H9 (cell line): Measurements from ENCODE around the gene ALG12. TPM values are rescaled to one million over a fixed set of nuclear protein-coding genes. Genes with fewer than 3 reads are reported as not detected.

Experiments used
- DNase-seq: peaks from one replicate; pipeline ENCODE4 v3.0.0-alpha.2; 2017
- H2AFZ ChIP-seq: one replicate; pipeline ENCODE4 v1.6.1; 2013; ENCODE audit warnings: mild to moderate bottlenecking, low read length, control low read depth, moderate library complexity
- H2AK5ac ChIP-seq: 2 replicates; pipeline ENCODE4 v1.6.1; 2013; ENCODE audit warnings: low read length, control low read depth, mixed read lengths; ENCODE audit not compliant: insufficient read length
- H2BK120ac ChIP-seq: one replicate; pipeline ENCODE4 v1.6.1; 2013; ENCODE audit warnings: low read depth, mild to moderate bottlenecking, low read length, control low read depth, inconsistent platforms; ENCODE audit not compliant: poor library complexity, severe bottlenecking
- H2BK12ac ChIP-seq: 2 replicates; pipeline ENCODE4 v1.6.1; 2013; ENCODE audit warnings: low read length, control low read depth, mixed read lengths, low read depth; ENCODE audit not compliant: insufficient read length
- H2BK15ac ChIP-seq: 2 replicates; pipeline ENCODE4 v1.6.1; 2013; ENCODE audit warnings: low read depth, low read length, control low read depth
- H2BK20ac ChIP-seq: one replicate; pipeline ENCODE4 v1.6.1; 2013; ENCODE audit warnings: low read depth, mild to moderate bottlenecking, low read length, control low read depth, inconsistent platforms; ENCODE audit not compliant: poor library complexity, severe bottlenecking
- H2BK5ac ChIP-seq: 2 replicates; pipeline ENCODE4 v1.6.1; 2013; ENCODE audit warnings: low read length, control low read depth, mixed read lengths; ENCODE audit not compliant: insufficient read length
- H3K14ac ChIP-seq: 2 replicates; pipeline ENCODE4 v1.6.1; 2013; ENCODE audit warnings: low read length, control low read depth; ENCODE audit not compliant: insufficient read depth
- H3K18ac ChIP-seq: 2 replicates; pipeline ENCODE4 v1.6.1; 2013; ENCODE audit warnings: low read depth, mild to moderate bottlenecking, mixed read lengths, low read length, control low read depth; ENCODE audit not compliant: insufficient read length
- H3K23ac ChIP-seq: 2 replicates; pipeline ENCODE4 v1.6.1; 2013; ENCODE audit warnings: low read length, control low read depth, mixed read lengths, low read depth; ENCODE audit not compliant: insufficient read length
- H3K23me2 ChIP-seq: 2 replicates; pipeline ENCODE4 v1.6.1; 2013; ENCODE audit warnings: low read depth, mild to moderate bottlenecking, mixed read lengths, low read length, control low read depth; ENCODE audit not compliant: insufficient read length, poor library complexity, severe bottlenecking
- H3K27ac ChIP-seq: 2 replicates; pipeline ENCODE4 v1.5.1; 2013; ENCODE audit warnings: low read length, control low read depth, mixed read lengths, low read depth; ENCODE audit not compliant: insufficient read length
- H3K27me3 ChIP-seq: 2 replicates; pipeline ENCODE4 v1.6.1; 2013; ENCODE audit warnings: low read length, control low read depth, inconsistent platforms; ENCODE audit not compliant: insufficient read depth
- H3K4ac ChIP-seq: 2 replicates; pipeline ENCODE4 v1.6.1; 2013; ENCODE audit warnings: low read depth, mild to moderate bottlenecking, control low read depth, inconsistent platforms, low read length, moderate library complexity
- H3K4me1 ChIP-seq: 2 replicates; pipeline ENCODE4 v1.6.1; 2013; ENCODE audit warnings: low read length, control low read depth, inconsistent platforms; ENCODE audit not compliant: insufficient read depth
- H3K4me2 ChIP-seq: 2 replicates; pipeline ENCODE4 v1.6.1; 2013; ENCODE audit warnings: low read length, control low read depth, mixed read lengths; ENCODE audit not compliant: insufficient read length, insufficient read depth
- H3K56ac ChIP-seq: 2 replicates; pipeline ENCODE4 v1.6.1; 2013; ENCODE audit warnings: low read depth, mild to moderate bottlenecking, mixed read lengths, low read length, control low read depth; ENCODE audit not compliant: insufficient read length
- H3K79me1 ChIP-seq: 2 replicates; pipeline ENCODE4 v1.6.1; 2013; ENCODE audit warnings: low read depth, mild to moderate bottlenecking, moderate library complexity, low read length, control low read depth, inconsistent platforms; ENCODE audit not compliant: insufficient read depth, poor library complexity, severe bottlenecking
- H3K79me2 ChIP-seq: 2 replicates; pipeline ENCODE4 v1.6.1; 2013; ENCODE audit warnings: low read length, control low read depth, inconsistent platforms; ENCODE audit not compliant: insufficient read depth
- H3K9ac ChIP-seq: 2 replicates; pipeline ENCODE4 v1.6.1; 2013; ENCODE audit warnings: low read length, control low read depth, mixed read lengths; ENCODE audit not compliant: insufficient read length; ENCODE audit errors: extremely low read depth
- H3K9me3 ChIP-seq: one replicate; pipeline ENCODE4 v1.6.1; 2013; ENCODE audit warnings: low read depth, low read length, inconsistent platforms; ENCODE audit not compliant: control insufficient read depth
- H3T11ph ChIP-seq: one replicate; pipeline ENCODE4 v1.6.1; 2013; ENCODE audit warnings: mild to moderate bottlenecking, low read length, control low read depth, inconsistent platforms
- H4K20me1 ChIP-seq: one replicate; pipeline ENCODE4 v1.6.1; 2013; ENCODE audit not compliant: control insufficient read depth, insufficient read length, insufficient read depth
- H4K5ac ChIP-seq: 2 replicates; pipeline ENCODE4 v1.6.1; 2013; ENCODE audit warnings: low read depth, mild to moderate bottlenecking, mixed read lengths, low read length, control low read depth; ENCODE audit not compliant: insufficient read length
- H4K8ac ChIP-seq: replicated peaks from 2 replicates; pipeline ENCODE4 v1.6.1; 2013; ENCODE audit warnings: low read length, control low read depth, mixed read lengths, low read depth; ENCODE audit not compliant: insufficient read length
- H4K91ac ChIP-seq: 2 replicates; pipeline ENCODE4 v1.6.1; 2013; ENCODE audit warnings: low read depth, mild to moderate bottlenecking, moderate library complexity, mixed read lengths, low read length, control low read depth; ENCODE audit not compliant: insufficient read length
- H3K27ac Mint-ChIP-seq, 3 experiments: 2 replicates in 2 of 3; 3 replicates in 1 of 3; pipeline ENCODE4 v1.8.0; 2020 to 2021; ENCODE audit warnings: mixed read lengths in 3 of 3, mild to moderate bottlenecking in 1 of 3, moderate library complexity in 1 of 3
- H3K27me3 Mint-ChIP-seq: 2 replicates; pipeline ENCODE4 v1.8.0; 2021; ENCODE audit warnings: low read depth, mild to moderate bottlenecking, moderate library complexity, mixed read lengths
- H3K36me3 Mint-ChIP-seq, 3 experiments: 2 replicates in 2 of 3; 3 replicates in 1 of 3; pipeline ENCODE4 v1.8.0; 2020 to 2021; ENCODE audit warnings: low read depth in 3 of 3, mixed read lengths in 3 of 3; ENCODE audit not compliant: insufficient read depth in 1 of 3
- H3K4me1 Mint-ChIP-seq, 2 experiments: 2 replicates each; pipeline ENCODE4 v1.8.0; 2020; ENCODE audit warnings: mixed read lengths in 2 of 2
- H3K4me3 Mint-ChIP-seq, 2 experiments: 2 replicates in 1 of 2; 3 replicates in 1 of 2; pipeline ENCODE4 v1.8.0; 2020 to 2021; ENCODE audit warnings: mild to moderate bottlenecking in 2 of 2, mixed read lengths in 2 of 2, moderate library complexity in 1 of 2
- H3K9me3 Mint-ChIP-seq, 2 experiments: 2 replicates in 1 of 2; 3 replicates in 1 of 2; pipeline ENCODE4 v1.8.0; 2020; ENCODE audit warnings: mild to moderate bottlenecking in 2 of 2, mixed read lengths in 2 of 2, moderate library complexity in 1 of 2
- WGBS: extraction: QIAGEN DNeasy Blood & Tissue Kit; methylation state at CpG from one replicate; pipeline ENCODE4 v1.1.7; 2013; ENCODE audit warnings: missing lambda C conversion rate, low lambda C conversion rate, mixed read lengths; ENCODE audit not compliant: insufficient read length; ENCODE audit errors: extremely low coverage; 5-methylcytosine and 5-hydroxymethylcytosine counted together
- total RNA-seq: library from RNA; stranded (reverse); gene quantifications from 2 replicates; pipeline ENCODE4 v1.2.1, GENCODE V29; 2021
- TF ChIP-seq, protein P1 (sequence below): fragments of 200-600 bp; sonication (generic); conservative IDR thresholded peaks from 3 replicates; pipeline ENCODE4 v1.8.0; 2021; ENCODE audit warnings: antibody characterized with exemption, mild to moderate bottlenecking

ALG12 gene
- total RNA-seq, 1 experiment from 2014 or later: 19.2 TPM

DNA sequence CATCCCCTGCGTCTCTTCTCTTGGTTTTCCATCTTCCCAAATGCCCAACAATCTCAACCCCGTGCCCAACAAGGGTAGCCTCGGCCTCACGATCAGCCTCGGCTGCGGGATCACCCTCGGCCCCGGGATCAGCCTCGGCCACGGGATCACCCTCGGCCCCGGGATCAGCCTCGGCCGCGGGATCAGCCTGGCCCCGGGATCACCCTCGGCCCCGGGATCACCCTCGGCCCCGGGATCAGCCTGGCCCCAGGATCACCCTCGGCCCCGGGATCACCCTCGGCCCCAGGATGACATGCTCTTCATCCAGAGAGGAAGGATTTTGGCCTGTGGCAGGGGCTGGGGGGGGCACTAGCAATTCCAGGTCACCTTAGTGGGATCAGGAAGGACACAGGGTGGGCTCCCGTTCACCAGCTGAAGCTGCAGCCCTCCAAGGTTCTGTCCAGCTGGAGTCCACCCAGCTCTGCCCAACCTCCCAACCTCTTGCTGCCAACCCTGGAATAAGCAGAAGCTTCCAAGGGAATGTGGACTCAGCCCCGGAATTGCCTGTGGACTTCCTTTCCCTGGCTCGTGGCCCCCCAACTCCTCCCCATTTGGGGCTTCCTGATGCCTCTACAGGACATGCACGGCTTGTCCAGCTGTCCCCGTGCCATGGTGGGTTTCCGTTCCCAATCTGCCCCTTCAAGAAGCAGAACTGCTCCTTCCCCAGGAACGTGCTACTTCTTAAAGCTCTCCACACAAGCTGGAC lies 6.2 kb downstream of the ALG12 start:
- WGBS: no CpG with 5 or more reads among the region's 30 CpGs
- H4K8ac ChIP-seq: no peak overlapping the region
- H2BK20ac ChIP-seq: no peak overlapping the region
- H3K4me3 Mint-ChIP-seq: no peak overlapping the region
- no peak overlapping the region for H3K4me2 ChIP-seq
- DNase-seq: no peak
- H3K9me3 ChIP-seq: no peaks in the 10 kb centered on the region
- no peaks in the 10 kb centered on the region for H3K23me2 ChIP-seq
- no peaks in the 10 kb centered on the region for H3K79me1 ChIP-seq
- no peak overlapping the region for H3T11ph ChIP-seq
- H3K9me3 Mint-ChIP-seq: no peaks in the 10 kb centered on the region; a peak in 1 of 5 replicates
- no peak overlapping the region for H2BK15ac ChIP-seq
- H2BK12ac ChIP-seq: no peak overlapping the region
- H3K4me1 ChIP-seq: no peaks in the 10 kb centered on the region
- no peak overlapping the region for H3K18ac ChIP-seq
- no peak overlapping the region for H2AK5ac ChIP-seq
- no peak overlapping the region for H2AFZ ChIP-seq
- H2BK5ac ChIP-seq: no peak overlapping the region
- TF ChIP-seq, protein P1, sequence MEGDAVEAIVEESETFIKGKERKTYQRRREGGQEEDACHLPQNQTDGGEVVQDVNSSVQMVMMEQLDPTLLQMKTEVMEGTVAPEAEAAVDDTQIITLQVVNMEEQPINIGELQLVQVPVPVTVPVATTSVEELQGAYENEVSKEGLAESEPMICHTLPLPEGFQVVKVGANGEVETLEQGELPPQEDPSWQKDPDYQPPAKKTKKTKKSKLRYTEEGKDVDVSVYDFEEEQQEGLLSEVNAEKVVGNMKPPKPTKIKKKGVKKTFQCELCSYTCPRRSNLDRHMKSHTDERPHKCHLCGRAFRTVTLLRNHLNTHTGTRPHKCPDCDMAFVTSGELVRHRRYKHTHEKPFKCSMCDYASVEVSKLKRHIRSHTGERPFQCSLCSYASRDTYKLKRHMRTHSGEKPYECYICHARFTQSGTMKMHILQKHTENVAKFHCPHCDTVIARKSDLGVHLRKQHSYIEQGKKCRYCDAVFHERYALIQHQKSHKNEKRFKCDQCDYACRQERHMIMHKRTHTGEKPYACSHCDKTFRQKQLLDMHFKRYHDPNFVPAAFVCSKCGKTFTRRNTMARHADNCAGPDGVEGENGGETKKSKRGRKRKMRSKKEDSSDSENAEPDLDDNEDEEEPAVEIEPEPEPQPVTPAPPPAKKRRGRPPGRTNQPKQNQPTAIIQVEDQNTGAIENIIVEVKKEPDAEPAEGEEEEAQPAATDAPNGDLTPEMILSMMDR: no peak
- H3K36me3 Mint-ChIP-seq: peaks cover 9 to 43% (median 33%) of the 10 kb centered on the region in 3 experiments; a peak in 6 of 7 replicates
- H2BK120ac ChIP-seq: no peak overlapping the region
- H3K23ac ChIP-seq: no peak overlapping the region
- no peaks in the 10 kb centered on the region; the same call in 1 of the 2 replicates for H3K79me2 ChIP-seq
- no peaks in the 10 kb centered on the region for H3K27me3 ChIP-seq
- no peak overlapping the region for H4K91ac ChIP-seq
- H3K27ac Mint-ChIP-seq: no peak overlapping the region
- no peak overlapping the region for H3K4ac ChIP-seq
- no peak overlapping the region for H4K5ac ChIP-seq
- no peak overlapping the region for H3K27ac ChIP-seq
- H4K20me1 ChIP-seq: no peaks in the 10 kb centered on the region
- no peaks in the 10 kb centered on the region for H3K27me3 Mint-ChIP-seq
- no peak overlapping the region for H3K9ac ChIP-seq
- no peak overlapping the region for H3K14ac ChIP-seq
- peaks cover under 1 to 3% of the 10 kb centered on the region in 2 experiments; a peak in 2 of 4 replicates for H3K4me1 Mint-ChIP-seq
- H3K56ac ChIP-seq: no peak overlapping the region
